ENCODE measurements around the gene AACS.
"Not testable (repeated sequence)": the region's sequence is repeated elsewhere in the genome, so short reads cannot be mapped to it uniquely, and the experiment has no call there.

Gene AACS

DNA sequence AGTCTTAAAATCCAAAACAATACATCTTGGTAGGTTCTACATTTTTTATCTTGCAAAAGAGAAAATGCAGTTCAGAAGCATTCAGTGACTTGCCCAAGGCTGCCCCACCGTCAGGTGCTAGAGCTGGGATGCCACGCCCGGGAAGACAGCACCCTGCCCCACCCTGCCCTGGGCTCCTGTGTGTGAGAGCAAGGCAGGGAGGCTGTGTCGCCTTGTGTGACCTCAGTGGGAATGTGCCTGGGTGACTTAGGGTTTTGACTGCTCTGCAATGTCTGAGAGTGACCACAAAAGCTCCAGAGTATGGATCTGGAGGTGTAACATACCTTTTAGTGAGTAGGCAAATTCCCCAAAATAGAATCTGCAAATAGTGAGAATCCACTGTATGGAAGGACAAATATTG is 60.0 kb downstream of the AACS start:
- no peak for DNase-seq (ENCODE audit: low read depth)

DNA sequence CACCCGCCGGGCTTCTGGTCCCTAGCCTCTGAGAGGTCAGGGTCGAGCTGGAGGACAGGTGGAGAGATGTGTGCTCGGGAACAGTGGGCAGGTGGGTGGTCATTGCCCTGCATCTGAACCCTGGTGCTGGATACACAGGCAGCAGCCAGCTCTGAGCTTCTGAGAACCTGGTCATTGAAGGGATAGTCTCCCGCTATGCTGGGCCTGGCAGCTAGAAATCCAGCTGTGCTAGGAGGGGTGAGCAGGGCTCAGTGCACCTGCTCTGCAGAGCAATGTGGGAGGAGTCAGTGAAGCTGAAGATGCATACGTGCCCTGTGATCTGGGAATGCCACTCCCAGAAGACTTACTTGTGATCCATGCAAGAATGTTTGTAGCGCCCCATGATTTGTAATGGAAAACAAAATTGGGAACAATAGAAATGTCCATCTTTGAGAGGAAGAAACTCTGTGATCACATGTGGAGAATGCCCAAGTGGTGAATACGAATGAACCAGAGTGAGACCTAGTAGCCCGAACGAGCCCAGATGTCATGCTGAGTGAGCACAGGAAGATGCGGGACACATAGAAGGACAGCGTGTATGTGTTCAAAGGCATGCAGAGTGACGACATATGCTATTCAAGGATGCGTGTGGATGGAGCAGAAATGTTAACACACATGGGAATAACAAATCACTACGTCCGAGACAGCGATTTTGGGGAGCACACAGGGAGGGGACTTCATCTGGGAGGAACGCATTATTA is 63.4 kb downstream of the AACS start:
- no peak for DNase-seq (ENCODE audit: low read depth)

DNA sequence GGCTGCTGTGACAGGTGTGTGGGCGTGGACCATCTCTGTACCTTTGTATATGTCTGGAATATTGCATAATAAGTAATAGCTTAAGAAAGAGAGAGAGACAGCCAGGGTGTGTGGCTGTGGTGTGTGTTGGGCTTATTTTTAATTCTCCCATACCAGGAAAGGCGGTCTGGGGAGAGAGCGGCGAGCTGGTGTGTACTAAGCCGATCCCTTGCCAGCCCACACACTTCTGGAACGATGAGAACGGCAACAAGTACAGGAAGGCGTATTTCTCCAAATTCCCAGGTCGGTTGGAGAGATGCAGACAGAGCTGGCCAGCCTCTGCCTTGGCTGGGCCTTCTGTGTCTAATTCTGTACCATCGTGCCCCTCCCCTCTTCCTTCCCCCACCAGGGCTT is 63.9 kb downstream of the AACS start:
- no peak for DNase-seq (ENCODE audit: low read depth)

DNA sequence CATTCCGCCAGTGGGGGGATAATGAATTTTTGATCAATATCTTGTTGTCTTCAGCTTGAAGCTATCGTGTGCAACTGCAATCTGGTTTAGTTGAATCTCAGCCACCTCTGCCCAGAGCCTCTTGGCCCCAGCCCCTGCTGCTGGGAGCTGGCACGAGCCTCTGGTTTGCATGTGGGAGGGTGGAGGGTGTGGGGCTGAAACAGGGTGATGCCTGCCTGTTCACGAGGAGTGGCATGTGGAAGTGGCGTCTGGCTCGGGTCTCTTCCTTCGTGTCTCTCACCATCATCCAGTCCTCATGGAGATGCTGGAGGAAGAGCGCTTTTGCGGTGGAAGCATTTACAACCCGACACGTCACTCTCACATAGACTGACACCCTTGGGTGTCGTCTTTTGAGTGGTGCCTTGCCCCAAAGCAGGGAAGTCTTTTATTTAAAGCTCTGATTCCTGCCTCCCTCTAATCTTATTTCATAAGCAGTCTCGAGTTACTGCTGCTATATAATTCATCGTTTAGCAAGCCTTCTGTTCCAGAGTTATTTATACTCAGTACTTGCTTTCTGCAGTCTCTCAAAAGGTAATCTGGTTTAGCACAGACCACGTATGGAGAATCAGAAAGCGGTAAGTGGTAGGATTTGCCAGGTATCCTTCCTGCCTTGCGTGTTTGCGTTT is 64.5 kb downstream of the AACS start:
- DNase-seq (ENCODE audit: low read depth), result no peak

DNA sequence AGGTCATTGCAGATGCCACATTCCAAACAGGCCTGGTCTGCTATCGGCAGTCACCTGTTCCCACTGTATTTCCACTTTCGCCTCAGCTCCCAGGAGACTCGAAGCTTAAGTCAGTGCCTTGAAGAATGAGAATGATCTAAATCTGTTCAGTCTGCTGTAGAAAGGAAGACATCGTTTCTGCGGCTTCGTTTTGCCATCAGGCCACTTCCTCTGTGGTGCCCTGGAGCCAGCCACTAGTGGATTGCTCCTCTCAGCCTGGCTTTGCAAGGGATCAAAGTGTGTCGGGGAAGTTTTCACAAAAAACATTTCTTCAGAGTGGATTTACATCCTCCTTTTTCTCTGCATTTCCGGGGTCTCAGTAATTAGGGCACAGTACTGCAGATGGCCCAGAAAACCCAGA is 66.7 kb downstream of the AACS start:
- DNase-seq (ENCODE audit: low read depth), result no peak

DNA sequence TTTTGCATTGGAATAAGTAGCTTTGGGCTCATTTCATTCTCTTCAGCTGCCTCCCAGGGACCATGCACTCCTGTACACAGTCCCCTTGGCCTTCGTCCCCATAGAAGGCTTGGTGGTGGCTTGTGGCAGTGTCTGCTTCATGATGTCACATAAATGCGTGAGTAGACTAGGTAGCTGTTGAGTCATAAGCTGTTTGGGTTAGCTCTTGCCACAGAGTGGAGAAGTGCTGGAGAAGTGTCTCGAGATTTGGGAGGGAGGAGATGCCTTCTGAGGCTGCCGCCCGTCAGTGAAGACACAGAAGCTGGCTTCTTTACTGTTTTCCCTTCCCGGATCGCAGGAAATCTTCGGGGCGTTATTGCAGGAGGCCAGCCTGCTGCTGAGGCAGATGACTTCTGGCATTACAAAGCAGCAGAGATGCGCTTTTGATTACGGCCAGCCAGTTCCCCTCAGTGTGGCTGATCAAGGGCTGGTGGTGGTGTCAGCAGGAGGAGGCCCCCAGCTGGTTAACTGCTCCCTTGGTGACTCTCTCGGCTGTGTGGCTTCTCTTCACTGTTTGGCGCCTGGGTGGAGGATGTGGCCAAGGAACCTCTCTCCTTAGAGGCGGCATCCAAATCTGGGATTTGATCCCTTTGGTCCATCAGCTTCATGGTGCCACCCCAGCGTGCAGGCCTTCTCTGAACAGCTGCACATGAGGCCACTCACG is 67.6 kb downstream of the AACS start:
- no peak for DNase-seq (ENCODE audit: low read depth)

DNA sequence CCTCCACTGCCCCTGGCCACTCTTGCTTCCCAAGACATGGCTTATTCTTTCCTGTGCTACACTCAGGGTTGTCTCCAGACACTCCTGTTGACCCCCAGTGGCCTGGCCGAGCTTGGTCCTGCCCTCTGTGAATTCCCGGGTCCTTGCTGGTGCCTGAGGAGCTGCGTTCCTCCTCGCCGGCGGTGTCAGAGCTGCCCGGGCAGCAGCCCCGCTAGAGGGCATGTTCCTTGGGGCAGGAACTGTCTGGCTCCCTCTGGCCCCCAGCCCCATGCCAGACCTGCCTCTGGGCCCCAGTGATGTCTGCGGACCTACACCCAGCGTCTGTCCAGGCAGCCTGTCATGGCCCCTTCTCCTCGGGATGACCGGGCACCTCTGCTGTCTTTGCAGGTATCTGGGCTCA is 68.4 kb downstream of the AACS start:
- no peak for DNase-seq (ENCODE audit: low read depth)

DNA sequence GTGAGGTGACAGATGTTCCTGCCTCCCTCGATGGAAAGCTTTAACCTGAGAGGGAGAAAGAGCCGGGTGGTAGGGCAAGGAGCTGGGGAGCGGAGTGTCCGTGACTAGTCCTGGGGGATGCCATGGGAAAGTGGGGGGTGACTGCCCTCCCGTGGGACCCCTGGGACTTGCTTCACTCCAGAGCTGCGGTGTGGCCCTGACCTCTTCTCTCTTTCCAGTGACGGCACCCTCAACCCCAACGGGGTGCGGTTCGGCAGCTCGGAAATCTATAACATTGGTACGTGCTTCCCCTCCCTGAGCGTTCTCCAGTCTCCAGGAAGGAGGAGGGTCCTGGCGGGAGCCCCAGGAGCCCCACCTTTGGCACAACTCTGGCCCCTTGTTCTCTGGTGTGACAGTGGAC is 69.3 kb downstream of the AACS start:
- DNase-seq (ENCODE audit: low read depth), result no peak

DNA sequence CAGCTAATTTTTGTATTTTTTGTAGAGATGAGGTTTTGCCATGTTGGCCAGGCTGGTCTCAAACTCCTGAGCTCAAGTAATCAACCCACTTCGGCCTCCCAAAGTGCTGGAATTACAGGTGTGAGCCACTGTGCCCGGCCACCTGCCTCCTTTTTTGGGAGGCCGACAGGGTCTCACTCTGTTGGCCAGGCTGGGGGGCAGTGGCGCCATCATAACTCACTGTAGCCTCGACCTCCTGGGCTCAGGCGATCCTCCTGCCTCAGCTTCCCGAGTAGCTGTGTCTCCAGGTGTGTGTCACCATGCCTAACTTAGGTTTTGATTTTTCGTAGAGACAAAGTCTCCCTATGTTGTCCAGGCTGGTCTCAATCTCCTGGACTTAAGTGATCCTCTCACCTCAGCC is 70.7 kb downstream of the AACS start:
- DNase-seq (ENCODE audit: low read depth), result no peak

DNA sequence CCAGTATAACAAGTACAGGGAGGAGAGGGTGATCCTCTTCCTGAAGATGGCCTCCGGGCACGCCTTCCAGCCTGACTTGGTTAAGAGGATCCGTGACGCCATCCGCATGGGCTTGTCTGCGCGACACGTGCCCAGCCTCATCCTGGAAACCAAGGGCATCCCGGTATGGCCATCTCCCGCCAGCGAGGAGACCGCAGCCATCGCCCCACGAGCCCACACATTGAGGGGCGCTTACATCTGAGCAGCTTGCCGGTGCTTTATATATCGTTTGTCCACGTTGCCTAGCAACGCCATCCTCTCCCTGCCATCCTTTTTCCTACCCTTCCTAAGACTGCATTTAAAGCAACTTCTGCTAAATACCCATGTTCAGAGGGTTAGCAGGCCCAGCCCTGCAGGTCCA is 71.5 kb downstream of the AACS start:
- no peak for DNase-seq (ENCODE audit: low read depth)

DNA sequence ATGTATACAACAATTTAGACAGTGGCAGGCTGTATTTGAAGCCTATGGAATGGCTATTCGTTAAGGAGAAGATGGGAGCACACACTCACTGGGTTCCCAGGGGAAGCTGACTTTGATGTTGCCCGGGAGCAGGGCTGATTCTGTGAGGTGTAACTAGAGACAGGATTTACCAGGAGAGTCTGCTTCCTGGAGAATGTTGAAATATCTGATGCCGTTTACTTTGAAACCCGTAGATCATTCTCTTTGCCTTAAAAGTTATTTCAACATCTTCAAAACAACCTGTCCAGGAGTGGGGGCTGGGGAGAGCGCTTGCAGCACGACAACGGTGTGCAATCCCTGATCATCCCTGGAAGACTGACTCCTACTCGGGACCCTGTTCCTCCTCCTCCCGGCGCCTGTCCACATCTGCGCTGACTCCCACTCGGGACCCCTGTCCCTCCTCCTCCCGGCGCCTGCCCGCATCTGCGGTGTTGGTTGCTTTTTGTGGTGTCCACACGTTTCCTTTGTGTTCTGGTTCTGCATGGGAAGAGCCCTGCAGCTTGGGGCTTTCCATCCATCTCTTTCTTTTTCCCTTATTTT is 72.6 kb downstream of the AACS start:
- DNase-seq (ENCODE audit: low read depth), result no peak

DNA sequence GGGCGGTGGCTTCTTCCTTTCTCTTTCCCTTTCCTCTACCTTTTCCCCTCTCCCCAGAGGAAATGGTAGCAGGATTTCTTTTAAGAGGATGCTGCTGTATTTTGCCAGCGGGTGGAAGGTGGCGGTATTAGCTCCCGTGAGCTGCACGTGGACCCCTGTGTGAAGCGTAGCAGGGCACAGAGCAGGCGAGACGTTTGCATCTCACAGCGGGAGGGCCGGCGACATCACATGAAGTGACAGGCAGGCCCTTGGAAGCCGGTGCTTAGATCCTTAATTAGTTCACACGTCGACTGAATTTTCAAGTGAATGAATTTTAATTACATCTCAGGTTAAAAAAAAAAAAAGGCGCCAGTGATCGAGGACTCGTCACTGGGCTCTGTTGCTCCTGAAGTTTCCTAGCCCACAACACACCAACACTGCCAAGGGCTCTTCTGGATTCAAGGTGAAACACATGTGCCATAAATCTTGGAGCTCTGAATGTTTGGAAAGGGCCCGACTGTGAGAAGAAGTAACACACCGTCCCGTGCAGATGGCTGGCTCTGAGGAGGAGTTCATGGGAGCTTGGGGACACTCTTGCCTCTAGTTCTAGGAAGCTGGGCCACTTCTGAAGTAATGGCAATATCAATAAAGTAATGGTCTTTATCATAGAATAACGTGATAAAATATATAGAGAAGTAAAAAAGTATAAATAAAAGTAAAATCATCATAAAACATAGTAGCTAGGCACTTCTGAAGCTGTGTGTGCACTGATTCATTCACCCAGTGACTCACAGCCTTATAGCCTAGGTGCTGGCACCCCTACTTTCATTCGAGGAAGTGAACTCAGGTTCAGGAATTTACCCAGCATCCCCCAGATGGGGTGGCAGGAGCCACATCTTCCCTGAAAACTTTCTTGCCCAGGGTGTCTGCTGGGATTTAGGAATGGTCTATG is 75.3 kb downstream of the AACS start:
- no peak for DNase-seq (ENCODE audit: low read depth)

DNA sequence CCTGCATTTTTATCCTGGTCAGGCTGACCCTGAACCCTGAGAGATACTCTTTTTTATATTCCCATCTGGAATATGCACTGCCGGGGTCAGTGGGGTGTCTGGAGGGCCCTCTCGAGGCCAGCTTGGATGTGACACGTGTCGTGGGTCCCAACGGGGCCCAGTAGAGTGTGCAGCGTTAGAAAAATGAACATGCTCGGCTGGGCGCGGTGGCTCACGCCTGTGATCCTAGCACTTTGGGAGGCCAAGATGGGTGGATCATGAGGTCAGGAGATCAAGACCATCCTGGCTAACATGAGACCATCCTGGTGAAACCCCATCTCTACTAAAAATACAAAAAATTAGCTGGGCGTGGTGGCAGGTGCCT is 76.0 kb downstream of the AACS start:
- DNase-seq (ENCODE audit: low read depth), result not testable (repeated sequence)

DNA sequence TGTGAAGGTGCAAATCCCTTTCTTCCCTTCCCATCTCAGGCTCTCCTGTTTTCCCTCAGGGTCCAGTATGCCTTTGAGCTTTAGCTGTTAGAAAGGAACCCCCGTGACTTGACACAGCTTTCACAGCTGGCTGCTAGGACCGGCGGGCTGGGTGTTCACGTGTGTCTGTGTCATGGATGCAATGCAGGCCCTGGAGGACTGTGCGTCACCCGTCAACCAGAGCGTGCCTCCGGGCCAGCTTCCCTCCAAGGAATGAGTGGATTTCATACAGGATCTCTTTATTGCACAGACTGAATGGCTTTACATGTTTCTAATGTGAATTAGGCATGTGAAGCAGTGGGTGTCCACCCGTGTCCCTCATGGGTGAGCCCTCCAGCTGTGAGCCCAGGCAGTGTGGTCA is 77.4 kb downstream of the AACS start:
- DNase-seq (ENCODE audit: low read depth), result no peak

DNA sequence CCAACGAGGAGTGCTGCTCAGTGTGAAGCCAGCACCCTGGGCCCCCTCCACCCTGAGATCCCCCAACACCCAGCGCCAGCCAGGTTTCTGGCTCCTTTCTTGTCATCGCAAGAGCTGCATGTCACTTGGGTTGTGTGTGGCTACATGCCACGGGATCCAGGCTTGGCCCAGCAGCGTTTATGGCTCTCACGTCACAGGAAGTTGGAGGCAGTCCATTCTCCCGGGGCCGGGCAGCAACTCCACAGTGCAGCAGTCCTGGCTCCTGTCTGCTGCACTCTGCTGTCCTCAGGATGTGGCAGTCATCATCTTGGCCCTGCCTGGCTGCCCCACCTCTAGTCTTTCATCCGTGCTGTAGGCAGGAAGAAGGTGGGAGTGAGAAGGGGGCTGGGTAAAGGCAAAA is 78.3 kb downstream of the AACS start:
- no peak for DNase-seq (ENCODE audit: low read depth)

DNA sequence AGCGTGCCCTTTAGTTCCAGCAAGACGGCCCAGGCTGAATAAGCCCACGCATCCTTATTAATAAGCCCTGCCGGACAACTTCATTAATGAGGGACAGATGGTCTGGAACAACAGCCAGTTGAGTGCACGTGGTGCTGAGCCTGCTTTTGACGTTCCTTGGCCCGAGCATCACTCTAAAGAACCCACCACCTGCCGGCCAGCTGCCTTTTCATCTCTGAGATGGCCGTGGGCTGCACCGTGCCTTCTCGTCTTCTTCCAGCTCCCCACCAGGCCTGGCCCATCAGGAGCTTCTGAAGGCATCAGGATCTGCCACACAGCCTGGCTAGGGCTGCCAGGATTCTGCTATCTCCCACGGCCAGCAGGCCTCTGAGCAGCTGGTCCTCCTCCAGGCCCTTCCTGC is 80.0 kb downstream of the AACS start:
- no peak for DNase-seq (ENCODE audit: low read depth)

DNA sequence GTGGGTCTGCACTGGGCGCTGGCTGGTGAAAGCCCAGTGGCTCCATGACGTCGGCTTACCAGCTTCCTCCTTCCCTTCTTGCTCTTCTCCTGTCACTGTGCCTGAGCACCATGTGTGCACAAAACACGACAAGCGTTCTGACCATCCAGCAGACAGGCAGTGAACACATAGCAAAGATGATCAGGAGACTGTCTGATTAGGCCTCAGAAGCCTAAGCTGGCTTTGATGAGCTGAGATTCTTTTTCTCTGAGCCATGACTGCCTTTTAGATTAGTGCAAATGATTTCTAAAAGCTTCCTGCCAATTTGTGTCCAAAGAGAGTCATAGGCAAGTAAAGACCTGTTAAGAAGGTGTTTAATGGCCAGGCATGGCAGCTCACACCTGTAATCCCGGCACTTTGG is 83.1 kb downstream of the AACS start:
- DNase-seq (ENCODE audit: low read depth), result no peak

DNA sequence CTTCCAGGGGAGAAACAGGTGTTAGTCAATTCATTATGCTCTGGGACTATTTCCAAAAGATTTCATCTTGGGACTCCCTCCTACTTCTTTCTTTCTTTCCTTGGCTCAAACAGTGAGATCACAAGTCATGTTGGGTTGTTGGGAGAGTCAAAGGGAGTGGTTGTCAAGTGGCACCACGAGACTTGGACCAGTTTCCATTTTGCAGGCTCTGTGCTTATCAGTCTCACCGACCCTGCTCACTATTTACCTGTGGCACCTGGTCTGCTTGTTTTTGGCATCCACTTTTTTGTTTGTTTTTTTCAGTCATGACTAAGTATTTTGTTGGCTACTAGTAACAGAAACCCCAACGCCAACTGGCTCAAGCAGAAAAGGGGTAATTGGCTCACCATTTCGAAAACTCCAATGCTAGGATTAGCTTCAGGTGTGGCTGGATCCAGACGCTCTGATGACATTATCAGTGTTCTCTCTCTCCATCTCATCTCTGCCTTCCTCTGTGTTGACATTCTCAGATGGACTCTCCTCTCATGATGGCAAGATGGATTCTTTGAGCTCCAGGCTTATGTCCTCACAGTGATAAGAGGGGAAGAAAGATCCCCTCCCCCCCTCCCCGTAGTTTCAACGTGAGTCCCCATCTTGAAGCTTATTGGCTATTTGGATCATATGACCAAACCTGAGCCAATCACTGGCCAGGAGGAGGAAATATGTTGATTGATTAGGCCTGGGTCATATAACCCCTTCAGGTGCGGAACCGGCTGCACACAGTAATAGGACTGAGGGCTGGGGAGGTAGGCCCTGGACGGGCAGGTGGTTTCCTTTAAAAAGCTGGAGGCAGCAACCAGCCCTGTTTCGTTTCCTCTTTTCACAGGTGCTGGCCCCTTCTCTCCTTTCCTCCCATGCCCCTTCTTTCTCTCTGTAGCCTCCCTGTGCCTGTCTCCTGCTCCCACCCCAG is 84.2 kb downstream of the AACS start:
- DNase-seq (ENCODE audit: low read depth), result no peak

DNA sequence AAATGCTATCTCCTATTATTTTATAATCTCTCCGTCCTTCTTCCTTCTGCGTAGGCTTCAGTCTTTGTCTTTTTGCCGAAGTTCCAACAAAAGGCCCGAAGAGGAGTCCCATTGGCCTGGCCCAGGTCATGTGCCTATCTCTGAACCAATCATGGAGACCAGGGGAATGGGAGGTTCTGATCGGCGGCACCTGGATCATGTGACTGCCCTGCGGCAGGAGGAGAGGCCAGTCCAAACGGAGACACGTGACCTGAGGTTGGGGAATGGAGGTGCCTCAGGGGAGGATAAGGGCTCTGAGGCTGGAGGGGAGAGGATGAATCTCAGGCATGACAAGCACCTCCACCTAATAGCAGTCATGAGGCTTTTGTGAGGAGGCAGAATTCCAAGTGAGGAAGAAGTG is 86.0 kb downstream of the AACS start:
- DNase-seq (ENCODE audit: low read depth), result no peak

DNA sequence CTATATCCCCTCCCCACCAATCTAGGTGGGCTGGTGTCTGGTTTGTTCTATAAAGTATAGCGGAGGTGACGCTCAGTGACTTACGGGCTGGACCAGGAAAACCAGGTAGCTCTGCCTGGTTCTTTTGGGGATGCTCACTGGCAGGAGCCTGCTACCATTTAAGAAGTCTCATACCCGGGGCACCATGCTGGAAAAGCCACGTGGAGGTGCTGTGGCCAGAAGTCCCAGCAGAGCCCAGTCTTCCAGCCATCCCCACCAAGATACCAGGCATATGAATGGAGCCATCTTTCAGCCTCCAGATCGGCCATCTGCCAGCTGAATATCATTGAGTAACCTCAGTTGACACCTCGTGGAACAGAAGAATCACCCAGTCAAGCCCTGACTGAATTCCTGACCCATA is 87.2 kb downstream of the AACS start:
- no peak for DNase-seq (ENCODE audit: low read depth)

DNA sequence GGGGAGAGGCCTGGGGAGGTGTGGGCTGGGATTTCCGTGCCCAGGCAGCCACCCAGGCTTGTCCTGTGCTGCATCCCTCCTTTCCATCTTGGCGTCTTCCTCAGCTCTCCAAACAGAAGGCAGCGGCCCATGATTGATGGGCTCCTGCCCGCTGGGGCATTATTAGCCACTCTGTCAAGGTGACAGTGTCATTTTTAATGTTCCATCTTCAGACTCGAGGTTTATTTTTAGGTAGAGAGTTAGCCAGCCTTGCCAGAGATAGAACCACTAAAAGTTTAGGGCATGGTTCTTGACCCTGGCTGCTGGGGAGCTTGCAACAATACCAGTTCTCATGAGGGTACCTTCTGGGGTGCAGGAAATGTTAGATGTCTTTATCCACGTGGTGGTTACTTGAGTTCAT is 90.1 kb downstream of the AACS start:
- DNase-seq (ENCODE audit: low read depth), result no peak
